C4-2B (cell line): ENCODE measurements around the gene RNASE7.

Experiments
- H3K27ac ChIP-seq: fragments of 450-650 bp; 2 replicates; pipeline ENCODE4 v1.5.1; 2017
- CTCF ChIP-seq: fragments of 450-650 bp; conservative IDR thresholded peaks from 2 replicates; pipeline ENCODE4 v1.5.1; 2017; ENCODE audit warnings: mild to moderate bottlenecking
- ZFX ChIP-seq: fragments of 450-650 bp; IDR thresholded peaks from 2 replicates; pipeline ENCODE4 v1.6.1; 2017

The RNASE7 gene

DNA sequence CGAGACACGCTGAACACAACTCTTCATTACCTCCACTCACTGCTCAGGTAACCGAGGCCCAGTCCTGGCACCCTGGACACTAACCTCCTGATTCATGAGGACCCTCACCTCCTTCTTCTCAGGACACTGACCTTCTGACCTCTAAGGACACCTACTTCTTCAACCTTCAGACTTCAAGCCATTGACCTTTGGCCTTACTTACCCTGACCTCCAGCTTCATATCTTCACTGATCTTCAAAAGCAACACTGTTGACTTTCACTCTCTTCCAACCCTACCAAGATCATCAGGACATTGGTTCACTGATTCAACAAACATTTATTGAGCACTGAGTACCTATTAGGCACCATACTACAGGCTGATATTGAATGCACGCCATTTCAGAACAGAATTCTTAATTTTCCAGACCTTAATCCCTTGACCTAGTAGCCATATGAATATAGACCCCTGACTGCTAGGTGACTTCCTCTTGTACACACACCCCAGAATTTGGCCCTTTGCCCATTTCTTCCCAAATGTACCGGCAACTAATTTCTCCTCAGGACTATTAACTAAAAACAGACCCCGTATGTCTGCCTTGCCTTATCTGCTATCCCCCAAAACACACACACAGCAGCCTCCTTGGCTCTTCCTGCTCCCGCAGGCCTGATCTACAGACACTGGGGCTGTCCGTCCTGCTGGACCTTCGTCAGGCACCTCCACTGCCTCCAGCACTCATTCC is 33.7 kb downstream of the RNASE7 start:
- no peak overlapping the region for H3K27ac ChIP-seq
- TF ChIP-seq CTCF (no peak), ZFX (no peak)

DNA sequence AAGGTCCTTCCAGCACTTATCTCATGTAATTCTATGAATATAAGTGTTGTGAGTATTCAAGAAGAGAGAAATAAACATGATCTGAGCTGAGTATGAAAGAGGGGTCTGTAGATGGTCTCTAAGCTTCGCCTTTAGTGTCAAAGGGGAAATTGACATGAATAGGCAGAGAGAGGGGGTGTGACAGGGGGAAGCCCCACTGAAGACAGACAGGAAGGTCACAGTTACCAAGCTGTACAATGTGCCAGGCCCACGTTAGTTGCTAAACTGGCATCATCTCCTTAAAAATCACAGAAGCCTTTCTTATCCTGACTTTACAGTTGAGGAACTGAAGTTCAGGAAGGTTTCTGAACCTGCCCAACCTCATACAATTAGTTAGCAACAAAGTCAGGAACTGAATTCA is 35.5 kb downstream of the RNASE7 start:
- TF ChIP-seq ZFX (no peak), CTCF (no peak)
- H3K27ac ChIP-seq, result no peak overlapping the region

- H3K27ac ChIP-seq, result no peak overlapping the region
- no peak for TF ChIP-seq CTCF
Measured at GRCh38 chr14:21078287-21078686, 36.1 kb downstream of the RNASE7 start.

GRCh38 chr14:21078726-21079125 is 36.6 kb downstream of the RNASE7 start:
- TF ChIP-seq CTCF, result no peak
- no peak for TF ChIP-seq ZFX

GRCh38 chr14:21081521-21082142 is 39.5 kb downstream of the RNASE7 start:
- TF ChIP-seq CTCF (no peak), ZFX (no peak)
- no peak overlapping the region for H3K27ac ChIP-seq

More at GRCh38 chr14:21078726-21079125, 36.6 kb downstream of the RNASE7 start:
- no peak overlapping the region for H3K27ac ChIP-seq

- TF ChIP-seq CTCF (no peak), ZFX (no peak)
- H3K27ac ChIP-seq, result no peak overlapping the region
Measured at GRCh38 chr14:21083565-21084325, 41.6 kb downstream of the RNASE7 start.

- TF ChIP-seq CTCF, result no peak
- no peak for TF ChIP-seq ZFX
- peak overlapping the region; percentile 51; the same call in 1 of the 2 replicates for H3K27ac ChIP-seq
Measured at GRCh38 chr14:21084396-21084795, 42.2 kb downstream of the RNASE7 start.
